WTC11 (cell line): ENCODE data around the gene TINAGL1. TPM values are rescaled to one million over a fixed set of nuclear protein-coding genes. Genes with fewer than 3 reads are reported as not detected.
A peak's percentile ranks its signal among the peaks of the same experiment; 100 is the strongest.

Source experiments
- ATAC-seq: fragments of 200-7000 bp; cut with Tn5 transposase; 2 replicates; pipeline ENCODE4 v1.10.0; 2021; ENCODE audit warnings: mild to moderate bottlenecking, moderate library complexity
- CTCF ChIA-PET: fragments of 300-600 bp; sonication (Branson Sonifier 250); formaldehyde crosslinking; loops from one replicate; lab custom pipeline; 2021; ENCODE audit warnings: antibody characterized with exemption; lab: Charles Lee
- POLR2A ChIA-PET: fragments of 350-600 bp; sonication (Branson Sonifier 250); formaldehyde crosslinking; loops from one replicate; lab custom pipeline; 2021; ENCODE audit warnings: antibody characterized with exemption; lab: Charles Lee
- DNase-seq: peaks from one replicate; pipeline ENCODE4 v3.0.0; 2021; ENCODE audit warnings: low spot score
- H3K27ac Mint-ChIP-seq: 2 replicates; pipeline ENCODE4 v1.8.0; 2021; ENCODE audit warnings: mixed read lengths
- H3K27me3 Mint-ChIP-seq: 2 replicates; pipeline ENCODE4 v1.8.0; 2021; ENCODE audit warnings: low read depth, mild to moderate bottlenecking, moderate library complexity, mixed read lengths
- H3K36me3 Mint-ChIP-seq: 2 replicates; pipeline ENCODE4 v1.8.0; 2021; ENCODE audit warnings: mixed read lengths
- H3K4me1 Mint-ChIP-seq: 2 replicates; pipeline ENCODE4 v1.8.0; 2022; ENCODE audit warnings: mixed read lengths
- H3K4me3 Mint-ChIP-seq: 2 replicates; pipeline ENCODE4 v1.8.0; 2021; ENCODE audit warnings: mild to moderate bottlenecking, moderate library complexity, mixed read lengths
- H3K9me3 Mint-ChIP-seq: 2 replicates; pipeline ENCODE4 v1.8.0; 2021; ENCODE audit warnings: mixed read lengths
- CREM ChIP-seq: sonication (generic); formaldehyde crosslinking; IDR thresholded peaks from 2 replicates; pipeline ENCODE4 v1.8.1; 2022; ENCODE audit warnings: mild to moderate bottlenecking, missing genetic modification reagents, moderate library complexity
- ELF4 ChIP-seq: sonication (generic); formaldehyde crosslinking; IDR thresholded peaks from 2 replicates; pipeline ENCODE4 v1.8.1; 2022; ENCODE audit warnings: low read depth, mild to moderate bottlenecking, moderate library complexity, missing genetic modification reagents
- ESRRA ChIP-seq: sonication (generic); formaldehyde crosslinking; IDR thresholded peaks from 2 replicates; pipeline ENCODE4 v1.8.1; 2022; ENCODE audit warnings: mild to moderate bottlenecking, missing genetic modification reagents, borderline replicate concordance
- GABPB1 ChIP-seq: sonication (generic); formaldehyde crosslinking; IDR thresholded peaks from 2 replicates; pipeline ENCODE4 v1.8.1; 2023; ENCODE audit warnings: mild to moderate bottlenecking, missing genetic modification reagents
- HMGA2 ChIP-seq: fragments of 250-450 bp; sonication (Bioruptor Pico); IDR thresholded peaks from 2 replicates; pipeline ENCODE4 v1.4.0; 2021; ENCODE audit warnings: mild to moderate bottlenecking, moderate library complexity
- NFYB ChIP-seq: sonication (generic); formaldehyde crosslinking; conservative IDR thresholded peaks from 2 replicates; pipeline ENCODE4 v1.8.0; 2022; ENCODE audit warnings: low read depth, missing genetic modification reagents
- PRRX2 ChIP-seq: fragments of 250-450 bp; sonication (Bioruptor Pico); IDR thresholded peaks from 2 replicates; pipeline ENCODE4 v1.8.0; 2021; ENCODE audit warnings: mild to moderate bottlenecking
- SMAD4 ChIP-seq: sonication (generic); formaldehyde crosslinking; IDR thresholded peaks from 2 replicates; pipeline ENCODE4 v1.8.0; 2022; ENCODE audit warnings: mild to moderate bottlenecking, missing genetic modification reagents
- TCF7 ChIP-seq: sonication (generic); formaldehyde crosslinking; IDR thresholded peaks from 2 replicates; pipeline ENCODE4 v1.8.0; 2022; ENCODE audit warnings: mild to moderate bottlenecking, low read depth, missing genetic modification reagents, moderate library complexity
- ZNF263 ChIP-seq: sonication (generic); formaldehyde crosslinking; IDR thresholded peaks from 2 replicates; pipeline ENCODE4 v1.8.1; 2022; ENCODE audit warnings: low read depth, mild to moderate bottlenecking, moderate library complexity, missing genetic modification reagents
- ZNF416 ChIP-seq: fragments of 250-450 bp; sonication (Bioruptor Pico); IDR thresholded peaks from 2 replicates; pipeline ENCODE4 v1.9.0; 2021; ENCODE audit warnings: mild to moderate bottlenecking, inconsistent platforms
- ZNF423 ChIP-seq: fragments of 250-450 bp; sonication (Bioruptor Pico); IDR thresholded peaks from 2 replicates; pipeline ENCODE4 v2.1.2; 2022; ENCODE audit warnings: mild to moderate bottlenecking, moderate library complexity
- total RNA-seq: library from RNA; stranded (reverse); gene quantifications from 3 replicates; pipeline ENCODE4 v1.2.3, GENCODE V29; 2021
- TF ChIP-seq, protein P1 (sequence below): sonication (generic); formaldehyde crosslinking; conservative IDR thresholded peaks from 2 replicates; pipeline ENCODE4 v1.8.1; 2023; ENCODE audit warnings: mild to moderate bottlenecking, low read depth, missing genetic modification reagents, moderate library complexity
- TF ChIP-seq, protein P2 (sequence below): sonication (generic); formaldehyde crosslinking; conservative IDR thresholded peaks from 2 replicates; pipeline ENCODE4 v1.8.1; 2022; ENCODE audit warnings: mild to moderate bottlenecking, missing genetic modification reagents
- TF ChIP-seq, protein P3 (sequence below): sonication (generic); formaldehyde crosslinking; IDR thresholded peaks from 2 replicates; pipeline ENCODE4 v1.8.1; 2023; ENCODE audit warnings: mild to moderate bottlenecking, missing genetic modification reagents
- TF ChIP-seq, protein P4 (sequence below): sonication (generic); formaldehyde crosslinking; IDR thresholded peaks from 2 replicates; pipeline ENCODE4 v1.8.0; 2022; ENCODE audit warnings: missing genetic modification reagents
- TF ChIP-seq, protein P5 (sequence below): sonication (generic); formaldehyde crosslinking; IDR thresholded peaks from 2 replicates; pipeline ENCODE4 v1.8.0; 2023; ENCODE audit warnings: missing genetic modification reagents, mild to moderate bottlenecking, borderline replicate concordance
- TF ChIP-seq, protein P6 (sequence below): sonication (generic); formaldehyde crosslinking; IDR thresholded peaks from 2 replicates; pipeline ENCODE4 v1.8.1; 2022; ENCODE audit warnings: mild to moderate bottlenecking, moderate library complexity, missing genetic modification reagents

TINAGL1 gene
- total RNA-seq, 1 experiment from 2014 or later = 7.2 TPM

DNA sequence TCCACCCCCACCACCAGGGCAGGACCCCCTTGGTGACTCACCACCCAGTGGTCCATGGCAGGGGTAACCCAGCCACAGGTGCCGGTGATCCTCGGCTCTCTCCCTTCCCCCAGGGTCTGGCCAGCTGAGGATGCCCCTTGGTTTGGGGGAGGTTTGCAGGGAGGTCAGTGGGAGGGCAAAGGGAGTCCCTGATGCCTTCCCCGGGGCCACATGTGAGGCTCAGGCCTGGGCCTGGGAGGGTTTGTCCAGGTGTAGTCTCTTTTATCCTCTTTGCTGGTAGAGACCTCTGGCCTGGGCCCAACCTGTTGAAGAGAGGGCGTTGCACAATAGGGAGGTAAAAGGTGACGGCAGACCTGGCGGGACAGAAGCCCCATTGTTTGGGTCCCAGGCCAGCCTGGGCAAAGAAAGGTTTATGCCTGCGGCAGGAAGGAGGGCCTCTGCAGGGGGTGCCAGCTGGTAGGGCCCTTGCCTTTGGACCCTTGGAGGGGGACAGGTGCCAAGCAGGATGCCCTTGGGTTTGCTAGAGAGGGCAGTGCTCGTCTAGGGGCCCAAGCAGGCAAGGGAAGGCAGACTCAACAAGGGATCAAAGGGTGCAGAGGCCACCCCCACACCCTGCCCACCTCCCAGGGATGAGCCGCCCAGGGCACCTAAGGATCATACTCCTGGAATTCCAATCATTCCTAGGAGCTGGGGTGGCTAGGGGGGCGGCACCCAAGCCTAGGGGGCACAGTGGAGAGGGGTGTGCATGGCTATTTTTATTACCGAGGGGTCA is 760 bp upstream of the TINAGL1 start:
- peaks cover 18% of the 10 kb centered on the region for H3K4me1 Mint-ChIP-seq
- no peaks in the 10 kb centered on the region for H3K9me3 Mint-ChIP-seq
- ChIA-PET POLR2A (no interaction called here), CTCF (interaction anchor here (0.8 kb wide), 2 partner anchors 12 to 27 kb away, joined by 3 to 5 read pairs; no protein-coding TSS in a partner anchor)
- no peaks in the 10 kb centered on the region for H3K36me3 Mint-ChIP-seq
- DNase-seq = peak; percentile 36
- TF ChIP-seq PRRX2 (CRISPR knock-in tag) (no peak), SMAD4 (no peak), GABPB1 (CRISPR knock-in tag) (0 out of 2 replicates have a peak, but pooled peaks have one; percentile 45), ZNF423 (CRISPR knock-in tag) (0 out of 2 replicates have a peak, but pooled peaks have one; percentile 11), ZNF416 (CRISPR knock-in tag) (no peak)
- peak; percentile 7 for ATAC-seq
- H3K27ac Mint-ChIP-seq = no peak overlapping the region
- H3K27me3 Mint-ChIP-seq = no peaks in the 10 kb centered on the region; the same call in none of the 2 replicates
- H3K4me3 Mint-ChIP-seq = 0 out of 2 replicates have a peak overlapping the region, but pooled peaks have one; percentile 56

DNA sequence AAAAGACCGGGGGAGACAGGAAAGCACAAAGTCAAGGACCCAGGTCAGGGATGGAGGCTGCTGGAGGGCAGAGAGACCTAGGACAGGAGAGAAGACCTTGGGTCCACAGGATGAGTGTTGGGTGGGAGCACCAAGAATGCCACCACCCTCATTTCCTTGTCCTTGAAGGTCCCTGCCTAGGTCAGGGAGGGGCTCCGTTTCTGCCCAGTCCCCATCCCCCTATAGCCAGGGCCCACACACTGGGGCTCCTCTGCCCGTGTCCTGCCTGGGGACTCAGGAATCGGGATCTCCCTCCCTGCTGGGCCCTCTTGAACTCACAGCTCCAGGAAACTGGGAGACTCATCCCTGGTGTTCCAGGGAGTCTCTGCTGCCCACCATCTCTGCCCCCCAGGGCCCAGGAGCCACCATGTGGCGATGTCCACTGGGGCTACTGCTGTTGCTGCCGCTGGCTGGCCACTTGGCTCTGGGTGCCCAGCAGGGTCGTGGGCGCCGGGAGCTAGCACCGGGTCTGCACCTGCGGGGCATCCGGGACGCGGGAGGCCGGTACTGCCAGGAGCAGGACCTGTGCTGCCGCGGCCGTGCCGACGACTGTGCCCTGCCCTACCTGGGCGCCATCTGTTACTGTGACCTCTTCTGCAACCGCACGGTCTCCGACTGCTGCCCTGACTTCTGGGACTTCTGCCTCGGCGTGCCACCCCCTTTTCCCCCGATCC is 584 bp downstream of the TINAGL1 start:
- Mint-ChIP-seq H3K36me3 (no peaks in the 10 kb centered on the region), H3K4me3 (peak overlapping the region; percentile 56), H3K27ac (no peak overlapping the region), H3K4me1 (peaks cover 25% of the 10 kb centered on the region), H3K27me3 (no peaks in the 10 kb centered on the region; the same call in 1 of the 2 replicates), H3K9me3 (no peaks in the 10 kb centered on the region)
- DNase-seq = no peak
- POLR2A ChIA-PET = no interaction called here
- CTCF ChIA-PET = interaction anchor here (2.7 to 3.1 kb wide), 2 partner anchors 12 to 28 kb away, joined by 10 to 15 read pairs; no protein-coding TSS in a partner anchor
- TF ChIP-seq ELF4 (CRISPR knock-in tag) (no peak), HMGA2 (CRISPR knock-in tag) (no peak), ESRRA (CRISPR knock-in tag) (no peak), NFYB (CRISPR knock-in tag) (no peak), TCF7 (no peak), CREM (no peak), ZNF263 (CRISPR knock-in tag) (no peak)
- TF ChIP-seq, protein P1, sequence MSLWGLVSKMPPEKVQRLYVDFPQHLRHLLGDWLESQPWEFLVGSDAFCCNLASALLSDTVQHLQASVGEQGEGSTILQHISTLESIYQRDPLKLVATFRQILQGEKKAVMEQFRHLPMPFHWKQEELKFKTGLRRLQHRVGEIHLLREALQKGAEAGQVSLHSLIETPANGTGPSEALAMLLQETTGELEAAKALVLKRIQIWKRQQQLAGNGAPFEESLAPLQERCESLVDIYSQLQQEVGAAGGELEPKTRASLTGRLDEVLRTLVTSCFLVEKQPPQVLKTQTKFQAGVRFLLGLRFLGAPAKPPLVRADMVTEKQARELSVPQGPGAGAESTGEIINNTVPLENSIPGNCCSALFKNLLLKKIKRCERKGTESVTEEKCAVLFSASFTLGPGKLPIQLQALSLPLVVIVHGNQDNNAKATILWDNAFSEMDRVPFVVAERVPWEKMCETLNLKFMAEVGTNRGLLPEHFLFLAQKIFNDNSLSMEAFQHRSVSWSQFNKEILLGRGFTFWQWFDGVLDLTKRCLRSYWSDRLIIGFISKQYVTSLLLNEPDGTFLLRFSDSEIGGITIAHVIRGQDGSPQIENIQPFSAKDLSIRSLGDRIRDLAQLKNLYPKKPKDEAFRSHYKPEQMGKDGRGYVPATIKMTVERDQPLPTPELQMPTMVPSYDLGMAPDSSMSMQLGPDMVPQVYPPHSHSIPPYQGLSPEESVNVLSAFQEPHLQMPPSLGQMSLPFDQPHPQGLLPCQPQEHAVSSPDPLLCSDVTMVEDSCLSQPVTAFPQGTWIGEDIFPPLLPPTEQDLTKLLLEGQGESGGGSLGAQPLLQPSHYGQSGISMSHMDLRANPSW (CRISPR knock-in tag) = no peak
- TF ChIP-seq, protein P2, sequence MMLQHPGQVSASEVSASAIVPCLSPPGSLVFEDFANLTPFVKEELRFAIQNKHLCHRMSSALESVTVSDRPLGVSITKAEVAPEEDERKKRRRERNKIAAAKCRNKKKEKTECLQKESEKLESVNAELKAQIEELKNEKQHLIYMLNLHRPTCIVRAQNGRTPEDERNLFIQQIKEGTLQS (CRISPR knock-in tag) = no peak
- TF ChIP-seq, protein P3, sequence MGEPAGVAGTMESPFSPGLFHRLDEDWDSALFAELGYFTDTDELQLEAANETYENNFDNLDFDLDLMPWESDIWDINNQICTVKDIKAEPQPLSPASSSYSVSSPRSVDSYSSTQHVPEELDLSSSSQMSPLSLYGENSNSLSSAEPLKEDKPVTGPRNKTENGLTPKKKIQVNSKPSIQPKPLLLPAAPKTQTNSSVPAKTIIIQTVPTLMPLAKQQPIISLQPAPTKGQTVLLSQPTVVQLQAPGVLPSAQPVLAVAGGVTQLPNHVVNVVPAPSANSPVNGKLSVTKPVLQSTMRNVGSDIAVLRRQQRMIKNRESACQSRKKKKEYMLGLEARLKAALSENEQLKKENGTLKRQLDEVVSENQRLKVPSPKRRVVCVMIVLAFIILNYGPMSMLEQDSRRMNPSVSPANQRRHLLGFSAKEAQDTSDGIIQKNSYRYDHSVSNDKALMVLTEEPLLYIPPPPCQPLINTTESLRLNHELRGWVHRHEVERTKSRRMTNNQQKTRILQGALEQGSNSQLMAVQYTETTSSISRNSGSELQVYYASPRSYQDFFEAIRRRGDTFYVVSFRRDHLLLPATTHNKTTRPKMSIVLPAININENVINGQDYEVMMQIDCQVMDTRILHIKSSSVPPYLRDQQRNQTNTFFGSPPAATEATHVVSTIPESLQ (CRISPR knock-in tag) = no peak
- TF ChIP-seq, protein P4, sequence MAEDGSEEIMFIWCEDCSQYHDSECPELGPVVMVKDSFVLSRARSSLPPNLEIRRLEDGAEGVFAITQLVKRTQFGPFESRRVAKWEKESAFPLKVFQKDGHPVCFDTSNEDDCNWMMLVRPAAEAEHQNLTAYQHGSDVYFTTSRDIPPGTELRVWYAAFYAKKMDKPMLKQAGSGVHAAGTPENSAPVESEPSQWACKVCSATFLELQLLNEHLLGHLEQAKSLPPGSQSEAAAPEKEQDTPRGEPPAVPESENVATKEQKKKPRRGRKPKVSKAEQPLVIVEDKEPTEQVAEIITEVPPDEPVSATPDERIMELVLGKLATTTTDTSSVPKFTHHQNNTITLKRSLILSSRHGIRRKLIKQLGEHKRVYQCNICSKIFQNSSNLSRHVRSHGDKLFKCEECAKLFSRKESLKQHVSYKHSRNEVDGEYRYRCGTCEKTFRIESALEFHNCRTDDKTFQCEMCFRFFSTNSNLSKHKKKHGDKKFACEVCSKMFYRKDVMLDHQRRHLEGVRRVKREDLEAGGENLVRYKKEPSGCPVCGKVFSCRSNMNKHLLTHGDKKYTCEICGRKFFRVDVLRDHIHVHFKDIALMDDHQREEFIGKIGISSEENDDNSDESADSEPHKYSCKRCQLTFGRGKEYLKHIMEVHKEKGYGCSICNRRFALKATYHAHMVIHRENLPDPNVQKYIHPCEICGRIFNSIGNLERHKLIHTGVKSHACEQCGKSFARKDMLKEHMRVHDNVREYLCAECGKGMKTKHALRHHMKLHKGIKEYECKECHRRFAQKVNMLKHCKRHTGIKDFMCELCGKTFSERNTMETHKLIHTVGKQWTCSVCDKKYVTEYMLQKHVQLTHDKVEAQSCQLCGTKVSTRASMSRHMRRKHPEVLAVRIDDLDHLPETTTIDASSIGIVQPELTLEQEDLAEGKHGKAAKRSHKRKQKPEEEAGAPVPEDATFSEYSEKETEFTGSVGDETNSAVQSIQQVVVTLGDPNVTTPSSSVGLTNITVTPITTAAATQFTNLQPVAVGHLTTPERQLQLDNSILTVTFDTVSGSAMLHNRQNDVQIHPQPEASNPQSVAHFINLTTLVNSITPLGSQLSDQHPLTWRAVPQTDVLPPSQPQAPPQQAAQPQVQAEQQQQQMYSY (CRISPR knock-in tag) = no peak
- TF ChIP-seq, protein P5, sequence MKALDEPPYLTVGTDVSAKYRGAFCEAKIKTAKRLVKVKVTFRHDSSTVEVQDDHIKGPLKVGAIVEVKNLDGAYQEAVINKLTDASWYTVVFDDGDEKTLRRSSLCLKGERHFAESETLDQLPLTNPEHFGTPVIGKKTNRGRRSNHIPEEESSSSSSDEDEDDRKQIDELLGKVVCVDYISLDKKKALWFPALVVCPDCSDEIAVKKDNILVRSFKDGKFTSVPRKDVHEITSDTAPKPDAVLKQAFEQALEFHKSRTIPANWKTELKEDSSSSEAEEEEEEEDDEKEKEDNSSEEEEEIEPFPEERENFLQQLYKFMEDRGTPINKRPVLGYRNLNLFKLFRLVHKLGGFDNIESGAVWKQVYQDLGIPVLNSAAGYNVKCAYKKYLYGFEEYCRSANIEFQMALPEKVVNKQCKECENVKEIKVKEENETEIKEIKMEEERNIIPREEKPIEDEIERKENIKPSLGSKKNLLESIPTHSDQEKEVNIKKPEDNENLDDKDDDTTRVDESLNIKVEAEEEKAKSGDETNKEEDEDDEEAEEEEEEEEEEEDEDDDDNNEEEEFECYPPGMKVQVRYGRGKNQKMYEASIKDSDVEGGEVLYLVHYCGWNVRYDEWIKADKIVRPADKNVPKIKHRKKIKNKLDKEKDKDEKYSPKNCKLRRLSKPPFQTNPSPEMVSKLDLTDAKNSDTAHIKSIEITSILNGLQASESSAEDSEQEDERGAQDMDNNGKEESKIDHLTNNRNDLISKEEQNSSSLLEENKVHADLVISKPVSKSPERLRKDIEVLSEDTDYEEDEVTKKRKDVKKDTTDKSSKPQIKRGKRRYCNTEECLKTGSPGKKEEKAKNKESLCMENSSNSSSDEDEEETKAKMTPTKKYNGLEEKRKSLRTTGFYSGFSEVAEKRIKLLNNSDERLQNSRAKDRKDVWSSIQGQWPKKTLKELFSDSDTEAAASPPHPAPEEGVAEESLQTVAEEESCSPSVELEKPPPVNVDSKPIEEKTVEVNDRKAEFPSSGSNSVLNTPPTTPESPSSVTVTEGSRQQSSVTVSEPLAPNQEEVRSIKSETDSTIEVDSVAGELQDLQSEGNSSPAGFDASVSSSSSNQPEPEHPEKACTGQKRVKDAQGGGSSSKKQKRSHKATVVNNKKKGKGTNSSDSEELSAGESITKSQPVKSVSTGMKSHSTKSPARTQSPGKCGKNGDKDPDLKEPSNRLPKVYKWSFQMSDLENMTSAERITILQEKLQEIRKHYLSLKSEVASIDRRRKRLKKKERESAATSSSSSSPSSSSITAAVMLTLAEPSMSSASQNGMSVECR (CRISPR knock-in tag) = no peak
- TF ChIP-seq, protein P6, sequence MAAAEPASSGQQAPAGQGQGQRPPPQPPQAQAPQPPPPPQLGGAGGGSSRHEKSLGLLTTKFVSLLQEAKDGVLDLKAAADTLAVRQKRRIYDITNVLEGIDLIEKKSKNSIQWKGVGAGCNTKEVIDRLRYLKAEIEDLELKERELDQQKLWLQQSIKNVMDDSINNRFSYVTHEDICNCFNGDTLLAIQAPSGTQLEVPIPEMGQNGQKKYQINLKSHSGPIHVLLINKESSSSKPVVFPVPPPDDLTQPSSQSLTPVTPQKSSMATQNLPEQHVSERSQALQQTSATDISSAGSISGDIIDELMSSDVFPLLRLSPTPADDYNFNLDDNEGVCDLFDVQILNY = no peak
- peak; percentile 3; the same call in 1 of the 2 replicates for ATAC-seq
